ENCODE results near the gene RHCG.

DNA sequence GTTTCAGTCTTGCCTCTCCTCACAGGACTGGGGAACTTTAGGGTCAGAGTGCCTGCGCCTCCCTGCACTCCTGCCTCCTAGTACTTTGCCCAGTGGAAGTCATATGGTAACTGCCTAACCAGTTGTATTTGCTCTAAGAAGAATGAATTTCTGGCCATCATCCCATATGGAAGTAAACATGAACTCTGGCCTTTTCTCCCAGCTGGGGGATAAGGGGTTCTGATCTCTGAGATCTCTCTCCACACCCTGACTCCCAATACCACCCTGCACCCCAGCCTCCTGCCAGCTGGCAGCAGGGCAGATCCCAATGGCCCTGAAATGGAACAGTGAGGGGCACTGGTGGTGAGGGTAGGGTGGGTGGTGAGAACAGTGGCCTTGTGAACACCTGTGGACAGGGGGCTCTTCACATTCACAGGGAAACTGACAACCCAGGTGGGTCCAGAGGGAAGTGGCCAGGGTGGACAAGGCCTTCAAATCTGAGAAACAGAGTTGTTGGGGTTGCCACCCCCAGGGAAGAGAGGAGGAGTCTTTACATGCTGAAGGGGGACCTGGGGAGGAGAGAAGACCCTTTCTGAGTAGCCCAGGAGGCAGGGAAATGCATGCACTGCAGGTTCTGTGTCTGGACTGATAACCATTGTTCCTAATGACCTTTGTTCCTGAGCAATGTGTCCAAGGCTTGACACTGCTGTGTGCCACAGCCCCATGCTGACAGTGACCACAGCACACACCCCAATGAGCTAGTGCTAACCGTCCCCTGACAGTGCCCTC lies 36.9 kb downstream of the RHCG start:
- TF ChIP-seq POLR2A (IDR thresholded peaks at IDR 0.05; ENCODE audit: low read depth, low read length) = no peak
- TF ChIP-seq POLR2AphosphoS5 (IDR thresholded peaks at IDR 0.05; ENCODE audit: low read depth, low read length) = no peak
- TF ChIP-seq TAF1 (IDR thresholded peaks at IDR 0.05; ENCODE audit: borderline replicate concordance, low read depth, low read length) = no peak

All from GM12892 (cell line).